IPS DF 6.9 (cell line): ENCODE measurements around the gene GBE1.

Experiments used
- DNase-seq: peaks from one replicate; pipeline ENCODE4 v3.0.0-alpha.2; 2013; ENCODE audit warnings: low read depth, low spot score
- H3K27ac ChIP-seq: one replicate; pipeline ENCODE4 v1.5.1; 2013; ENCODE audit warnings: low read length, control low read depth
- H3K27me3 ChIP-seq: 2 replicates; pipeline ENCODE4 v1.6.1; 2013; ENCODE audit warnings: mild to moderate bottlenecking, low read length; ENCODE audit not compliant: control insufficient read depth, insufficient read depth
- H3K36me3 ChIP-seq: 2 replicates; pipeline ENCODE4 v1.6.1; 2013; ENCODE audit warnings: low read length; ENCODE audit not compliant: control insufficient read depth, insufficient read depth
- H3K4me1 ChIP-seq: 2 replicates; pipeline ENCODE4 v1.6.1; 2013; ENCODE audit warnings: low read length; ENCODE audit not compliant: control insufficient read depth, insufficient read depth
- H3K4me3 ChIP-seq: 2 replicates; pipeline ENCODE4 v1.5.1; 2013; ENCODE audit warnings: mild to moderate bottlenecking, low read length
- H3K9me3 ChIP-seq: 2 replicates; pipeline ENCODE4 v1.6.1; 2013; ENCODE audit warnings: low read length, inconsistent platforms; ENCODE audit not compliant: control insufficient read depth, insufficient read depth
- WGBS: extraction: QIAGEN DNeasy Blood & Tissue Kit; methylation state at CpG from one replicate; pipeline ENCODE4 v1.1.7; 2013; ENCODE audit warnings: mixed read lengths, missing lambda C conversion rate; ENCODE audit not compliant: insufficient read length, insufficient coverage; 5-methylcytosine and 5-hydroxymethylcytosine counted together

The GBE1 gene

DNA sequence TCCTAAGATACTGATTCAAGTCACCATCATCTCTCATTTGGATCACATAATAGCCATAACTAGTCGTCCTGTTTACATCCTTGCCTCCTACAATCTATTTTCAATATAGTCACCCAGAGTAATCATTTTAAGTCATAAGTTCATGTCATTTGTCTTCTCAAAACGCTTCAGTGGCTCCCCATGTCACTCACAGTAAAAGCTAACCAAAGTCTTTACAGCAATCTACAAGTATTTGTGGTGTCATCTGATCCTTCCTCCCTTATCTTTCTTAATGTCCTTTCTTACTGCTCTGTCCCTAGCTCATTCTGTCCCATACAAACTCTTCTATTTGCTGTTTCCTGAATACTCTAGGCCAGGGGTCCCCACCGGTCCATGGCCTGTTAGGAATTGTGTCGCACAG, 28.8 kb downstream of the GBE1 start:
- WGBS = no CpG with 5 or more reads among the region's 4 CpGs
- no peaks in the 10 kb centered on the region for H3K9me3 ChIP-seq
- H3K36me3 ChIP-seq = no peaks in the 10 kb centered on the region
- H3K4me1 ChIP-seq = no peaks in the 10 kb centered on the region
- H3K27ac ChIP-seq = no peak overlapping the region
- no peaks in the 10 kb centered on the region for H3K27me3 ChIP-seq
- H3K4me3 ChIP-seq = no peak overlapping the region
- DNase-seq = no peak

DNA sequence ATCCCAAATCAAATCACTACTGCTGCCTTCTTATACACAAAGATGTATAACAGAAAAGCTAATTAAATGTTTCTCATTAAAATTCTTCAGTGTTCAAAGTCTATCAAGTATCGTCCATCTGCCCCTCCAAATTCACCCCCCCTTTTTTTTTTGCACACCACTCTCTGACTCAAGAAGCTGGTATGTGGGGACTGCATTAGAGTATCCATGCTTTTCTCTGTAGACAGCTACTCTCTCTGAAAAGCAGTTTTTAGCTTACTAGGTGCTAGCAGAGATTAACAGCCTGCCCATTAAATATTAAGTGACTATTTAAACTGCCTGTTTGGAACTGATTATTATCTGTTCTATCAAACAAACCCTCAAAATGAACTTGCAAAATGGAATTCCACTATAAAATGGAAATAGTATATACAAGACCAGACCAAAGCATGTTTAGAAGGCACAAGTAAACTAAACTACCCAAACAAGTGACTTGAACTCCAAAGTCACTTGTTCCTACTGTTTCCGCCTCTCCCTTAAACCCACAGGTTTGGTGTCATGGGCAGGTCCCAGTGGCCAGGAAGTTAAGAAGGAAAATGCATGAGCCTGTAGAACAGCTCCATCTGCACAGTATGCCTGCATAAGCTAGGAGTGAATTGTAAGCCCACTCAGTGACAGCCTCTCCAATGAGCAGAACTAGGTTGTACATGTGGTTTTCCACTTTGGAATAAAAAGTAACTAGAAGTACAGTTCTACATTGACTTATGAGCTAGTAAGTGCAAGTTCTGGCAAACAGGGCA, 32.5 kb downstream of the GBE1 start:
- Histone ChIP-seq H3K9me3 (no peaks in the 10 kb centered on the region), H3K4me3 (no peak overlapping the region), H3K27ac (no peak overlapping the region), H3K4me1 (no peaks in the 10 kb centered on the region), H3K27me3 (no peaks in the 10 kb centered on the region), H3K36me3 (no peaks in the 10 kb centered on the region)
- no CpG with 5 or more reads among the region's 2 CpGs for WGBS
- no peak for DNase-seq

- DNase-seq = no peak
- no peaks in the 10 kb centered on the region for H3K4me1 ChIP-seq
- WGBS = no CpG with 5 or more reads among the region's 6 CpGs
- H3K27me3 ChIP-seq = no peaks in the 10 kb centered on the region
- no peak overlapping the region for H3K27ac ChIP-seq
- no peak overlapping the region for H3K4me3 ChIP-seq
- no peaks in the 10 kb centered on the region for H3K9me3 ChIP-seq
- H3K36me3 ChIP-seq = no peaks in the 10 kb centered on the region
Measured at GRCh38 chr3:81726735-81727134, 34.7 kb downstream of the GBE1 start.

GRCh38 chr3:81726132-81726531, 35.3 kb downstream of the GBE1 start:
- no peak overlapping the region for H3K27ac ChIP-seq
- no CpG with 5 or more reads among the region's 2 CpGs for WGBS
- H3K4me1 ChIP-seq = no peaks in the 10 kb centered on the region

GRCh38 chr3:81723732-81724313, 37.6 kb downstream of the GBE1 start:
- no peaks in the 10 kb centered on the region for H3K9me3 ChIP-seq
- no peak for DNase-seq
- H3K4me3 ChIP-seq = no peak overlapping the region
- H3K36me3 ChIP-seq = no peaks in the 10 kb centered on the region
- H3K27me3 ChIP-seq = no peaks in the 10 kb centered on the region
- no CpG with 5 or more reads among the region's 4 CpGs for WGBS
- H3K4me1 ChIP-seq = no peaks in the 10 kb centered on the region
- no peak overlapping the region for H3K27ac ChIP-seq

More at GRCh38 chr3:81726132-81726531, 35.3 kb downstream of the GBE1 start:
- DNase-seq = no peak
- Histone ChIP-seq H3K4me3 (no peak overlapping the region), H3K27me3 (no peaks in the 10 kb centered on the region), H3K9me3 (no peaks in the 10 kb centered on the region), H3K36me3 (no peaks in the 10 kb centered on the region)

DNA sequence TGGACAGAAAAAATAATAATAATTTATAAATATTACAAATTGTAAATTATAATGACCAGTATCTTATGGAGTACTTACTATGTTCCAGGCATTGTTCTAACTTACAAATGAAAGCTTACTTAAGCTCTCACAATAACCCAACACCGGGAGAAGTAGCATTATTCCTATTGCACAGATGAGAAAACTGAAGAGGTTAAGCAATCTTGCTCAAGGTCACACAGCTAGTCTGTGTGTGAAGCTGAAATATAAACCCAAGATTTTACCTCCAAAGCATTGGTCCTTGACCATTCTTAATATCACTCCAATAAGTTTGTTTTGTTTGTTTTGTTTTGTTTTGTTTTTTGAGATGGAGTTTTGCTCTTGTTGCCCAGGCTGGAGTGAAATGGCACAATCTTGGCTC, 43.1 kb downstream of the GBE1 start:
- Histone ChIP-seq H3K4me1 (no peaks in the 10 kb centered on the region), H3K36me3 (no peaks in the 10 kb centered on the region), H3K4me3 (no peak overlapping the region), H3K9me3 (no peaks in the 10 kb centered on the region), H3K27ac (no peak overlapping the region), H3K27me3 (no peaks in the 10 kb centered on the region)
- no CpG with 5 or more reads among the region's 1 CpG for WGBS
- no peak for DNase-seq

- Histone ChIP-seq H3K27me3 (no peaks in the 10 kb centered on the region), H3K36me3 (no peaks in the 10 kb centered on the region), H3K9me3 (no peaks in the 10 kb centered on the region), H3K27ac (no peak overlapping the region), H3K4me3 (no peak overlapping the region), H3K4me1 (no peaks in the 10 kb centered on the region)
- DNase-seq = no peak
- WGBS = no CpG with 5 or more reads among the region's 3 CpGs
Measured at GRCh38 chr3:81716870-81717509, 44.5 kb downstream of the GBE1 start.

- no CpG with 5 or more reads among the region's 4 CpGs for WGBS
- Histone ChIP-seq H3K36me3 (no peaks in the 10 kb centered on the region), H3K9me3 (no peaks in the 10 kb centered on the region), H3K4me3 (no peak overlapping the region), H3K27ac (no peak overlapping the region), H3K4me1 (no peaks in the 10 kb centered on the region), H3K27me3 (no peaks in the 10 kb centered on the region)
- no peak for DNase-seq
Measured at GRCh38 chr3:81713031-81713430, 48.4 kb downstream of the GBE1 start.

- no peaks in the 10 kb centered on the region for H3K27me3 ChIP-seq
- H3K27ac ChIP-seq = no peak overlapping the region
- no peaks in the 10 kb centered on the region for H3K9me3 ChIP-seq
- H3K4me1 ChIP-seq = no peaks in the 10 kb centered on the region
- H3K36me3 ChIP-seq = no peaks in the 10 kb centered on the region
- no peak for DNase-seq
- no peak overlapping the region for H3K4me3 ChIP-seq
- WGBS = no CpG with 5 or more reads among the region's 2 CpGs
Measured at GRCh38 chr3:81709606-81710005, 51.8 kb downstream of the GBE1 start.

DNA sequence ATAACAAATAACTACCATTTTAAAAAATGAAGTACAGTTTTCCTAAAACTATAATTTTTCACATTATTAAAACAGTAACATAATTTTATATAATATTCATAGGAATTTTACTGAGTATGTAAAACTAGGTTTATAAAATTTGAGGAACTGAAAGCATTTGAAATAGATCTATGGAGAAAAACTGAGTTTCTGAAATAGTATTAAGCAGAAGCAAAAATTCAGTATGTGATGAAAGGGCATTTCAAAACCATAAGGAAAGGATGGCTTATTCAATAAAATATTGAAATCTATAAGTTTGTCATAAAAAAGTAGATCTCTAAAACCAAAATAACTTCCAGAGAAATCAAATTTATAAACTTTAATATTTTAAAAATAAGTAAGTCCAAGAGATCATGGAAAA, 53.4 kb downstream of the GBE1 start:
- no peaks in the 10 kb centered on the region for H3K9me3 ChIP-seq

More for the DNA sequence above, 53.4 kb downstream of the GBE1 start:
- Histone ChIP-seq H3K36me3 (no peaks in the 10 kb centered on the region), H3K4me1 (no peaks in the 10 kb centered on the region), H3K27me3 (no peaks in the 10 kb centered on the region), H3K4me3 (no peak overlapping the region), H3K27ac (no peak overlapping the region)
- no peak for DNase-seq
